SU-DHL-6 (cell line): ENCODE measurements around the gene SYNGR1.
"Not testable (repeated sequence)": the region's sequence is repeated elsewhere in the genome, so short reads cannot be mapped to it uniquely, and the experiment has no call there.

ENCODE experiments used
- EZH2phosphoT487 ChIP-seq: fragments of 200-600 bp; sonication (generic), shearing (Covaris generic); conservative IDR thresholded peaks from 2 replicates; pipeline ENCODE4 v1.6.1; 2018; ENCODE audit warnings: mild to moderate bottlenecking, antibody characterized with exemption, low read length, moderate library complexity, mixed read lengths
- TF ChIP-seq, protein P1 (sequence below): fragments of 200-600 bp; sonication (generic); IDR thresholded peaks from one replicate; pipeline ENCODE4 v1.5.1; 2017; ENCODE audit warnings: antibody characterized with exemption, mild to moderate bottlenecking, low read length, moderate library complexity; ENCODE audit not compliant: insufficient read depth, poor library complexity, severe bottlenecking

DNA sequence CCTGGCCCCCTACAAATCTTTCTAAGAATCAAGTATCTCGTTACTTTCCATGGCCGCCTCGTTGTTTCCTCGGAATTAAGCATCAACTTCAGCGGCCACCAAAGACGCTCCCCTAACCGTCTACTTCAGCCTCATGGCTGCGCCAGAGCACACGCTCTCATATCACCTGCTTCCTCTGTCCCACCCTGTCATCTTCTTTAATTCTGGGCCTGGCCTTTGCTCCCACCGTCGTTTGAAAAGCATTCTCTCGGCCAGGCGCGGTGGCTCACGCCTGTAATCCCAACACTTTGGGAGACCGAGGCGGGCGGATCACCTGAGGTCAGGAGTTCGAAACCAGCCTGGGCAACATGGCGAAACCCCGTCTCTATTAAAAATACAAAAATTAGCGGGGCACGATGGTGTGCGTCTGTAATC is 29.2 kb upstream of the SYNGR1 start:
- TF ChIP-seq, protein P1, sequence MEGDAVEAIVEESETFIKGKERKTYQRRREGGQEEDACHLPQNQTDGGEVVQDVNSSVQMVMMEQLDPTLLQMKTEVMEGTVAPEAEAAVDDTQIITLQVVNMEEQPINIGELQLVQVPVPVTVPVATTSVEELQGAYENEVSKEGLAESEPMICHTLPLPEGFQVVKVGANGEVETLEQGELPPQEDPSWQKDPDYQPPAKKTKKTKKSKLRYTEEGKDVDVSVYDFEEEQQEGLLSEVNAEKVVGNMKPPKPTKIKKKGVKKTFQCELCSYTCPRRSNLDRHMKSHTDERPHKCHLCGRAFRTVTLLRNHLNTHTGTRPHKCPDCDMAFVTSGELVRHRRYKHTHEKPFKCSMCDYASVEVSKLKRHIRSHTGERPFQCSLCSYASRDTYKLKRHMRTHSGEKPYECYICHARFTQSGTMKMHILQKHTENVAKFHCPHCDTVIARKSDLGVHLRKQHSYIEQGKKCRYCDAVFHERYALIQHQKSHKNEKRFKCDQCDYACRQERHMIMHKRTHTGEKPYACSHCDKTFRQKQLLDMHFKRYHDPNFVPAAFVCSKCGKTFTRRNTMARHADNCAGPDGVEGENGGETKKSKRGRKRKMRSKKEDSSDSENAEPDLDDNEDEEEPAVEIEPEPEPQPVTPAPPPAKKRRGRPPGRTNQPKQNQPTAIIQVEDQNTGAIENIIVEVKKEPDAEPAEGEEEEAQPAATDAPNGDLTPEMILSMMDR = not testable (repeated sequence)
- TF ChIP-seq EZH2phosphoT487 = not testable (repeated sequence)
